ENCODE results near the gene JARID2. TPM values are rescaled to one million over a fixed set of nuclear protein-coding genes. Genes with fewer than 3 reads are reported as not detected.

JARID2 gene
- total RNA-seq, 1 donor: 9.1 TPM

DNA sequence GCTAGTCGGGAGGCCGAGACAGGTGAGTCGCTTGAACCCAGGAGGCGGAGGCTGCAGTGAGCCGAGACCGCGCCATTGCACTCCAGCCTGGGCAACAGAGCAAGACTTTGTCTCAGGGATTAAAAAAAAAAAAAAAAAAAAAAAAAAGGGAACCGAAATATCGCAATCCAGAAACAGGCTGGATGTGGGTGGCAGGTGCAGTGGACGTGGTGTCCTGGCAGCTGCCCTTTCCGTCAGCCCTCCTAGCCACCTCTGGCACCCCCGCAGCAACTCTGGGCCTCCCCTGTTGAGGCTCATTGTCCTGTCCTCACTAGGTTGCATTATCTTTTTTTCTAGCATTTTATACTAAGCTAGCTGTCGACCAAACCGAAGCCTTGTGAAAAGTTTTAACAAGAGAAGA, 303.5 kb downstream of the JARID2 start:
- TF ChIP-seq, protein P1, sequence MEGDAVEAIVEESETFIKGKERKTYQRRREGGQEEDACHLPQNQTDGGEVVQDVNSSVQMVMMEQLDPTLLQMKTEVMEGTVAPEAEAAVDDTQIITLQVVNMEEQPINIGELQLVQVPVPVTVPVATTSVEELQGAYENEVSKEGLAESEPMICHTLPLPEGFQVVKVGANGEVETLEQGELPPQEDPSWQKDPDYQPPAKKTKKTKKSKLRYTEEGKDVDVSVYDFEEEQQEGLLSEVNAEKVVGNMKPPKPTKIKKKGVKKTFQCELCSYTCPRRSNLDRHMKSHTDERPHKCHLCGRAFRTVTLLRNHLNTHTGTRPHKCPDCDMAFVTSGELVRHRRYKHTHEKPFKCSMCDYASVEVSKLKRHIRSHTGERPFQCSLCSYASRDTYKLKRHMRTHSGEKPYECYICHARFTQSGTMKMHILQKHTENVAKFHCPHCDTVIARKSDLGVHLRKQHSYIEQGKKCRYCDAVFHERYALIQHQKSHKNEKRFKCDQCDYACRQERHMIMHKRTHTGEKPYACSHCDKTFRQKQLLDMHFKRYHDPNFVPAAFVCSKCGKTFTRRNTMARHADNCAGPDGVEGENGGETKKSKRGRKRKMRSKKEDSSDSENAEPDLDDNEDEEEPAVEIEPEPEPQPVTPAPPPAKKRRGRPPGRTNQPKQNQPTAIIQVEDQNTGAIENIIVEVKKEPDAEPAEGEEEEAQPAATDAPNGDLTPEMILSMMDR (IDR thresholded peaks at IDR 0.05; ENCODE audit: insufficient read depth, low read depth, low read length): no peak
- no peak for DNase-seq (ENCODE audit: low read depth)
- no peak overlapping the region for H3K4me3 ChIP-seq (ENCODE audit: low read depth, low read length)

DNA sequence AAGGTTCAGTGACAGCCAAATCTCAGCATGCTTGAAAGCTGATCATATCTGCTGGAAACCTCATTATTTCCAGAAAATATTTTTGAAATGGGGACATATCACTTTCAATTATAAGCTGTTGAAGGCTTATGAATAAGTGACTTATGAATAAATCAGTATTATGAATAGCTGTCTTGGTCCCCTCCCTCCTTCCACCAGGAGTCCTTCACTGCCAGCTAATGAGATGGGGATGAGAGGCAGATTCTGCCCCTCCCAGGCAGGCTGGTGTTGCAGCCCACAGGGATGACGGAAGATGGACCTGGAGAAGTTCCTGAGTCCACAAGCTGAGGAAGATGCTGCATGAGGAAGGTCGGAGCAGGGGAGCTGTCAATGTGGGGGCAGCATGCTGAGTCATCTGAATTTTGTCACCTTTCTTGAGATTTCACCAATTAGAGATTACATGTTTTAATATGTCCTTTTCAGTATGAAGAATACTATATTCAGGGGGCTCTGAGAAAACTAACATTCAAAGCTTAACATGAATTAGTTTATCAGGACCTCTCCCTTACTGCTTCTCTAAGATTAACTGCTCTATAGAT, 304.8 kb downstream of the JARID2 start:
- no peak for DNase-seq (ENCODE audit: low read depth)
- TF ChIP-seq, protein P1 (IDR thresholded peaks at IDR 0.05; ENCODE audit: insufficient read depth, low read depth, low read length): no peak
- no peak overlapping the region for H3K4me3 ChIP-seq (ENCODE audit: low read depth, low read length)

DNA sequence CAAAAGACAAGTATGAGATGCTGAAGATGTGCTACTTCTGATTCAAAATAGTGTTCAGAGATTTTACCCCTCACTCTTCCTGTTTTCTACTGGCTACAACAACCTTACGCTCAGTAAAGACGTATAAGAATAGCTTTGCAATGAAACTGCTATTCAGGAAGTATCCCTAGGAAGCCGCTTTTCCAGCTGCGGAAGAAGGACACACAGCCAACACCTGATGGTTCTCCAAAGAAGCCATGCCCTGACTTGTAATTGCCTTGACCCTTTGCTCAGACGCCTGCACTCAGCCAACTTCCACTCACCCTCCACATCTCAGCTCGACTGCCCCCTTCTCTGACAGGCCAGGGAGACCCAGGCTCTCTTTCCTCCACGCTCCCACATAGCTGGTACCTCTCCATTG, 305.4 kb downstream of the JARID2 start:
- TF ChIP-seq, protein P1 (IDR thresholded peaks at IDR 0.05; ENCODE audit: insufficient read depth, low read depth, low read length): no peak
- DNase-seq (ENCODE audit: low read depth): no peak

DNA sequence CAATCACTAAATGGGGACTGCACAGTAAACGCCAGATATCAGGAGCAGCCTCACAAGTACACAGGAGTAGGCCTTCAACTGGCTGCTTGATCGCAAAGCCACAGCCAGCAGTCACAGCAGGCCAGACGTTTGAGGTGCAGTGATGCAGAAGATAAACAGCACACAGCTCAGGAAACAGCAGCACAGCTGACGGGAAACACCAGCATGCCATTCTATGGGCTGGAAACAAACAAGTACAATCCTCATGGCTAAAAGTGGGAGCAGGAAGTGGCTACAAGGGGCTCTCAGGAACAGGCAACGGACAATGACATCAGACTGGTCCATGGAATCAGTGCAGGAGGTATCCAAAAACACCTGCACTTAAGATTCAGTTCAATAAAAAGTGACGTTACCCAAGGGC, 305.9 kb downstream of the JARID2 start:
- TF ChIP-seq, protein P1 (IDR thresholded peaks at IDR 0.05; ENCODE audit: insufficient read depth, low read depth, low read length): no peak
- no peak overlapping the region for H3K4me3 ChIP-seq (ENCODE audit: low read depth, low read length)
- DNase-seq (ENCODE audit: low read depth): peak; percentile 31

More for the DNA sequence above, 305.4 kb downstream of the JARID2 start:
- no peak overlapping the region for H3K4me3 ChIP-seq (ENCODE audit: low read depth, low read length)

DNA sequence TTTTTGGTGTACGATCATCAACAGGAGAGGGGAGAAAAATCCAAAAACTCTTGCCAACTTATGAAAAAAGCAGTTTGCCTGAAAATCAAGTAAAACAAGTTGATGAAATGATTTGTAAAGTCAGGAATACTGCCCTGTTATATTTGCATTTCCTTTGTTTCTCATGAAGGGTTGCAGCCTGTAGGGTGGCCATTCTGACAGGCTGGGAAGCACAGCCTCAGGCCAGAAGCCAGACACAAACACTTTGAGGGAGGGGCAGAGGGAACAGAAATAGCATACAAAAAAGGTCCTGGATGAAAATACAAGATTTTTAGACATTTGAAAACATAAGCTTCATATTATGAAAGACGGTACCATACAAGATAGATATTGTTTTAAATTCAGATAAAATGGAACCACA, 307.2 kb downstream of the JARID2 start:
- TF ChIP-seq, protein P1 (IDR thresholded peaks at IDR 0.05; ENCODE audit: insufficient read depth, low read depth, low read length): no peak
- no peak overlapping the region for H3K4me3 ChIP-seq (ENCODE audit: low read depth, low read length)
- DNase-seq (ENCODE audit: low read depth): no peak

DNA sequence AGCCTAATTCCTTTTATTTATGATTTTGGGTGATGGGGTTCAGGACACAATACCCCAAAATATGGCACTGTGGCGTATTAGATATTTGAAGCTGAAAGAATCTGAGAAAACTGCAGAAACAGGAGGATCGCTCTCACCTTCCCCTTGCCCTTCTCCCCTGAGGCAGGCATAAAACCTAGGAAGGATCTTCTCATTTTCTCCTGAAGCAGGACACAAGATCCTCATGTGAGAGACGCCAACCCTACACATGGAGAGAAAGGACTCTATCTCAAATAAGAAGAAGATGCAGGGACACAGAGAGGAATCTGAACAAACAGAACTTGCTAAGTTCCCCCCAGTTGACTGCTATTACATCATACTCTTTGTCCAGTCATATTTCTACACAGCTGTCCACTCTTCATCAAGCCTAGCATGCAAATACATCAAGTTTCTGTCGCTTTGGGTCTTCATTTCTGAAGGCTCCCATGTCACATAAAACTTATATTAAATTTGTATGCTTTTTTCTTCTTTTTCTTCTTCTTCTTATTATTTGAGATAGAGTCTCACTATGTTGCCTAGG, 307.9 kb downstream of the JARID2 start:
- no peak overlapping the region for H3K4me3 ChIP-seq (ENCODE audit: low read depth, low read length)
- DNase-seq (ENCODE audit: low read depth): no peak
- TF ChIP-seq, protein P1 (IDR thresholded peaks at IDR 0.05; ENCODE audit: insufficient read depth, low read depth, low read length): no peak

DNA sequence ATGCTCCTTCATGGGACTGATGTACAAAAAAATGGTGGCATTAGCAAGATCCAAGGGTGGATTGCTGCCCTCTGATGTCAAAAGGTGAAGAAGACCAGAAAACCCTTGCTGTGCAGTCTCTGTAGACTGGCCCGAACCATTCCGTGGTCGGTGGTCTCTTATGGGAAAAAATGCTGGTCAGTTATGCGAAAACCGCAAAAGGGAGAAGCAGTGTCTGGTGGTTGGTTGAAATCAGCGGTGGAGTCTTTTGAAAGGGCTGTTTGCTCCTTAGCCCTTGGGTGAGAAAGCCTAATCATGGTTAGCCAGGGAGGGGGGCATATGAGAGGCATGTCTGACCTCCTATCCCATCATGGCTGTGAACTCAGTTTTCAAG, 308.8 kb downstream of the JARID2 start:
- TF ChIP-seq, protein P1 (IDR thresholded peaks at IDR 0.05; ENCODE audit: insufficient read depth, low read depth, low read length): no peak
- DNase-seq (ENCODE audit: low read depth): no peak
- no peak overlapping the region for H3K4me3 ChIP-seq (ENCODE audit: low read depth, low read length)
